Type B pancreatic cell (in vitro differentiated cells): ENCODE results near the gene SLC39A8. TPM values are rescaled to one million over a fixed set of nuclear protein-coding genes. Genes with fewer than 3 reads are reported as not detected.
"Not testable (repeated sequence)": the region's sequence is repeated elsewhere in the genome, so short reads cannot be mapped to it uniquely, and the experiment has no call there.

Experiments used
- DNase-seq: peaks from one replicate; pipeline ENCODE4 v3.0.0; 2021; ENCODE audit warnings: mixed read lengths; ENCODE audit not compliant: unreplicated experiment; ENCODE audit errors: extremely low spot score
- H3K27ac Mint-ChIP-seq: 2 replicates; pipeline ENCODE4 v1.8.0; 2021; ENCODE audit warnings: mild to moderate bottlenecking, mixed read lengths
- H3K27me3 Mint-ChIP-seq: 2 replicates; pipeline ENCODE4 v1.8.0; 2021; ENCODE audit warnings: mixed read lengths
- H3K36me3 Mint-ChIP-seq: 2 replicates; pipeline ENCODE4 v1.8.0; 2021; ENCODE audit warnings: mixed read lengths
- H3K4me1 Mint-ChIP-seq: one replicate; pipeline ENCODE4 v1.8.0; 2021; ENCODE audit warnings: mixed read lengths; ENCODE audit not compliant: unreplicated experiment
- H3K4me3 Mint-ChIP-seq: 2 replicates; pipeline ENCODE4 v1.8.0; 2021; ENCODE audit warnings: mild to moderate bottlenecking, mixed read lengths
- H3K9me3 Mint-ChIP-seq: 2 replicates; pipeline ENCODE4 v1.8.0; 2021; ENCODE audit warnings: mixed read lengths
- total RNA-seq: library from RNA; stranded (reverse); gene quantifications from 2 replicates; pipeline ENCODE4 v1.2.1, GENCODE V29; 2021; ENCODE audit warnings: low replicate concordance
- TF ChIP-seq, protein P1 (sequence below): fragments of 200-600 bp; sonication (generic); conservative IDR thresholded peaks from 2 replicates; pipeline ENCODE4 v1.5.0; 2021; ENCODE audit warnings: antibody characterized with exemption, mild to moderate bottlenecking

Gene SLC39A8
- total RNA-seq, 1 donor from 2014 or later: 8.3 TPM

GRCh38 chr4:102386966-102387365 is 41.7 kb upstream of the SLC39A8 start:
- TF ChIP-seq, protein P1, sequence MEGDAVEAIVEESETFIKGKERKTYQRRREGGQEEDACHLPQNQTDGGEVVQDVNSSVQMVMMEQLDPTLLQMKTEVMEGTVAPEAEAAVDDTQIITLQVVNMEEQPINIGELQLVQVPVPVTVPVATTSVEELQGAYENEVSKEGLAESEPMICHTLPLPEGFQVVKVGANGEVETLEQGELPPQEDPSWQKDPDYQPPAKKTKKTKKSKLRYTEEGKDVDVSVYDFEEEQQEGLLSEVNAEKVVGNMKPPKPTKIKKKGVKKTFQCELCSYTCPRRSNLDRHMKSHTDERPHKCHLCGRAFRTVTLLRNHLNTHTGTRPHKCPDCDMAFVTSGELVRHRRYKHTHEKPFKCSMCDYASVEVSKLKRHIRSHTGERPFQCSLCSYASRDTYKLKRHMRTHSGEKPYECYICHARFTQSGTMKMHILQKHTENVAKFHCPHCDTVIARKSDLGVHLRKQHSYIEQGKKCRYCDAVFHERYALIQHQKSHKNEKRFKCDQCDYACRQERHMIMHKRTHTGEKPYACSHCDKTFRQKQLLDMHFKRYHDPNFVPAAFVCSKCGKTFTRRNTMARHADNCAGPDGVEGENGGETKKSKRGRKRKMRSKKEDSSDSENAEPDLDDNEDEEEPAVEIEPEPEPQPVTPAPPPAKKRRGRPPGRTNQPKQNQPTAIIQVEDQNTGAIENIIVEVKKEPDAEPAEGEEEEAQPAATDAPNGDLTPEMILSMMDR: no peak
- H3K36me3 Mint-ChIP-seq: no peaks in the 10 kb centered on the region
- H3K4me1 Mint-ChIP-seq: no peaks in the 10 kb centered on the region

GRCh38 chr4:102380253-102380652 is 35.0 kb upstream of the SLC39A8 start:
- not testable (repeated sequence) for H3K4me3 Mint-ChIP-seq, H3K36me3 Mint-ChIP-seq, H3K27me3 Mint-ChIP-seq, H3K27ac Mint-ChIP-seq, H3K4me1 Mint-ChIP-seq, DNase-seq
- H3K9me3 Mint-ChIP-seq: peaks cover 19% of the 10 kb centered on the region

More at GRCh38 chr4:102386966-102387365, 41.7 kb upstream of the SLC39A8 start:
- Mint-ChIP-seq H3K9me3 (peaks cover 7% of the 10 kb centered on the region), H3K4me3 (no peak overlapping the region), H3K27me3 (peaks cover 3% of the 10 kb centered on the region), H3K27ac (no peak overlapping the region)
- DNase-seq: no peak

GRCh38 chr4:102362922-102363432 is 17.7 kb upstream of the SLC39A8 start:
- no peaks in the 10 kb centered on the region for H3K9me3 Mint-ChIP-seq
- no peaks in the 10 kb centered on the region for H3K36me3 Mint-ChIP-seq
- no peak overlapping the region for H3K4me3 Mint-ChIP-seq
- no peak overlapping the region for H3K27ac Mint-ChIP-seq
- DNase-seq: no peak
- TF ChIP-seq, protein P1: no peak
- H3K27me3 Mint-ChIP-seq: no peaks in the 10 kb centered on the region
- no peaks in the 10 kb centered on the region for H3K4me1 Mint-ChIP-seq

- TF ChIP-seq, protein P1: no peak
- Mint-ChIP-seq H3K4me3 (no peak overlapping the region), H3K4me1 (no peaks in the 10 kb centered on the region), H3K27ac (no peak overlapping the region), H3K27me3 (no peaks in the 10 kb centered on the region), H3K36me3 (no peaks in the 10 kb centered on the region), H3K9me3 (no peaks in the 10 kb centered on the region)
- no peak for DNase-seq
These were observed 12.8 kb upstream of the SLC39A8 start for GRCh38 chr4:102358128-102358527.

DNA sequence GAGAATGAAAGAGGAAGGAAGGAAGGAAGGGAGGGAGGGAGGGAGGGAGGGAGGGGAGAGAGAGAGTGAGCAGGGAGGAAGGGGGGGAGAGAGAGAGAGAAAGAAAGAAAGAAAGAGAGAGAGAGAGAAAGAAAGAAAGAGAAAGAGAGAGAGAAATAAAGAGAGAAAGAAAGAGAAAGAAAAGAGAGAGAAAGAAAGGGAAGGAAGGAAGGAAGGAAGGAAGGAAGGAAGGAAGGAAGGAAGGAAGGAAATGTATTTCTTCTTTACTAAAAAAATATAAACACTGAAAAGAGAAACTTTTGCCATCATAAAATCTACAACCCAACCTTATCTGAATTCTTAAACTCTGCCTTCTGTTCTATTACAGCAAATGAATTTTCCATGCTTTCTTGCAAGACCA is 12.4 kb upstream of the SLC39A8 start:
- not testable (repeated sequence) for H3K4me1 Mint-ChIP-seq, H3K4me3 Mint-ChIP-seq, H3K36me3 Mint-ChIP-seq, DNase-seq, H3K27me3 Mint-ChIP-seq, H3K9me3 Mint-ChIP-seq, H3K27ac Mint-ChIP-seq

GRCh38 chr4:102356562-102357202 is 11.4 kb upstream of the SLC39A8 start:
- no peaks in the 10 kb centered on the region for H3K27me3 Mint-ChIP-seq
- TF ChIP-seq, protein P1: no peak
- H3K36me3 Mint-ChIP-seq: no peaks in the 10 kb centered on the region
- H3K4me3 Mint-ChIP-seq: no peak overlapping the region
- DNase-seq: no peak
- H3K9me3 Mint-ChIP-seq: no peaks in the 10 kb centered on the region
- H3K4me1 Mint-ChIP-seq: no peaks in the 10 kb centered on the region
- no peak overlapping the region for H3K27ac Mint-ChIP-seq
